HL-60 (cell line): Measurements from ENCODE around the gene ITPK1.

Experiments
- GABPA ChIP-seq: IDR thresholded peaks from 2 replicates; pipeline ENCODE4 v1.6.1; 2012; ENCODE audit warnings: low read depth
- POLR2AphosphoS5 ChIP-seq: IDR thresholded peaks from 2 replicates; pipeline ENCODE4 v1.6.1; 2012; ENCODE audit warnings: low read depth
- REST ChIP-seq: IDR thresholded peaks from 2 replicates; pipeline ENCODE4 v1.6.1; 2012; ENCODE audit warnings: low read depth; ENCODE audit not compliant: insufficient replicate concordance
- TF ChIP-seq, protein P1 (sequence below): IDR thresholded peaks from one replicate; pipeline ENCODE4 v1.5.1; 2011; ENCODE audit warnings: low read length, control low read depth, inconsistent platforms; ENCODE audit not compliant: insufficient read depth

- TF ChIP-seq, protein P1, sequence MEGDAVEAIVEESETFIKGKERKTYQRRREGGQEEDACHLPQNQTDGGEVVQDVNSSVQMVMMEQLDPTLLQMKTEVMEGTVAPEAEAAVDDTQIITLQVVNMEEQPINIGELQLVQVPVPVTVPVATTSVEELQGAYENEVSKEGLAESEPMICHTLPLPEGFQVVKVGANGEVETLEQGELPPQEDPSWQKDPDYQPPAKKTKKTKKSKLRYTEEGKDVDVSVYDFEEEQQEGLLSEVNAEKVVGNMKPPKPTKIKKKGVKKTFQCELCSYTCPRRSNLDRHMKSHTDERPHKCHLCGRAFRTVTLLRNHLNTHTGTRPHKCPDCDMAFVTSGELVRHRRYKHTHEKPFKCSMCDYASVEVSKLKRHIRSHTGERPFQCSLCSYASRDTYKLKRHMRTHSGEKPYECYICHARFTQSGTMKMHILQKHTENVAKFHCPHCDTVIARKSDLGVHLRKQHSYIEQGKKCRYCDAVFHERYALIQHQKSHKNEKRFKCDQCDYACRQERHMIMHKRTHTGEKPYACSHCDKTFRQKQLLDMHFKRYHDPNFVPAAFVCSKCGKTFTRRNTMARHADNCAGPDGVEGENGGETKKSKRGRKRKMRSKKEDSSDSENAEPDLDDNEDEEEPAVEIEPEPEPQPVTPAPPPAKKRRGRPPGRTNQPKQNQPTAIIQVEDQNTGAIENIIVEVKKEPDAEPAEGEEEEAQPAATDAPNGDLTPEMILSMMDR = no peak
- TF ChIP-seq REST = no peak
- TF ChIP-seq GABPA = no peak
- TF ChIP-seq POLR2AphosphoS5 = no peak
These were observed 154.8 kb downstream of the ITPK1 start for GRCh38 chr14:92960706-92961566.
